ENCODE data around the gene RBFA. TPM values are rescaled to one million over a fixed set of nuclear protein-coding genes. Genes with fewer than 3 reads are reported as not detected.
"Not testable (repeated sequence)": the region's sequence is repeated elsewhere in the genome, so short reads cannot be mapped to it uniquely, and the experiment has no call there.

The RBFA gene
- total and polyA plus RNA-seq, 12 donors, result 12.4 to 30.6 (median 19.3) TPM

DNA sequence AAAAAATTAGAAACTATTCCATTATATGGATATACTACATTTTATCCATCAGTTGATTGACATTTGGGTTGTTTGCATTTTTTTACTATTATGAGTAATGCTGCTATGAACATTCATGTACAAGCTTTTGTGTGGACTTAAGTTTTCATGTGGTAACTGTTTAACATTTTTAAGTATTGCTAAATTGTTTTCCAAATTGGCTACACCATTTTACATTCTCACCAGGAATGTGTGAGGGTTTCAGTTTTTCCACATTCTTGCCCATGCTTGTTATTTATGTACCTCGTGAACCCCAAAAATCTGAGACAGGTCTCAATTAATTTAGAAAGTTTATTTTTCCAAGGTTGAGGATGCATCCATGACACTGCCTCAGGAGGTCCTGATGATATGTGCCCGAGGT lies 42.7 kb upstream of the RBFA start:
- Histone ChIP-seq H3K27ac (no peak overlapping the region), H3K27me3 (no peaks in the 10 kb centered on the region), H3K4me3 (no peak overlapping the region), H3K9me3 (no peaks in the 10 kb centered on the region), H3K36me3 (peaks cover 0 to under 1% (median 0%) of the 10 kb centered on the region in 9 donors), H3K4me1 (peaks cover 9 to 22% (median 17%) of the 10 kb centered on the region in 9 donors)
- intact Hi-C loops (cut with DNase I), result loop anchor here in 1 of 10 donors (5.0 kb wide), 1 partner anchor 41 kb away; the partner anchor contains the start of gene RBFA
- TF ChIP-seq, protein P1, sequence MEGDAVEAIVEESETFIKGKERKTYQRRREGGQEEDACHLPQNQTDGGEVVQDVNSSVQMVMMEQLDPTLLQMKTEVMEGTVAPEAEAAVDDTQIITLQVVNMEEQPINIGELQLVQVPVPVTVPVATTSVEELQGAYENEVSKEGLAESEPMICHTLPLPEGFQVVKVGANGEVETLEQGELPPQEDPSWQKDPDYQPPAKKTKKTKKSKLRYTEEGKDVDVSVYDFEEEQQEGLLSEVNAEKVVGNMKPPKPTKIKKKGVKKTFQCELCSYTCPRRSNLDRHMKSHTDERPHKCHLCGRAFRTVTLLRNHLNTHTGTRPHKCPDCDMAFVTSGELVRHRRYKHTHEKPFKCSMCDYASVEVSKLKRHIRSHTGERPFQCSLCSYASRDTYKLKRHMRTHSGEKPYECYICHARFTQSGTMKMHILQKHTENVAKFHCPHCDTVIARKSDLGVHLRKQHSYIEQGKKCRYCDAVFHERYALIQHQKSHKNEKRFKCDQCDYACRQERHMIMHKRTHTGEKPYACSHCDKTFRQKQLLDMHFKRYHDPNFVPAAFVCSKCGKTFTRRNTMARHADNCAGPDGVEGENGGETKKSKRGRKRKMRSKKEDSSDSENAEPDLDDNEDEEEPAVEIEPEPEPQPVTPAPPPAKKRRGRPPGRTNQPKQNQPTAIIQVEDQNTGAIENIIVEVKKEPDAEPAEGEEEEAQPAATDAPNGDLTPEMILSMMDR (IDR thresholded peaks at IDR 0.05), result no peak
- ATAC-seq, result no peak
- no peak for DNase-seq
- 83 to 89% methylated on average over 2 of the region's 2 CpGs for WGBS, 2 donors

- intact Hi-C loops (cut with DNase I); H3K36me3 ChIP-seq; H3K27me3 ChIP-seq; DNase-seq; H3K4me1 ChIP-seq; ATAC-seq; H3K27ac ChIP-seq; H3K4me3 ChIP-seq: not testable (repeated sequence)
- peaks cover 0 to 32% (median 7%) of the 10 kb centered on the region in 11 donors for H3K9me3 ChIP-seq
- WGBS, 2 donors, result 86 to 91% methylated on average over 2 of the region's 2 CpGs
These were observed 34.5 kb upstream of the RBFA start for GRCh38 chr18:79999701-80000100.

GRCh38 chr18:80000877-80001276 lies 33.4 kb upstream of the RBFA start:
- intact Hi-C loops (cut with DNase I), result no loop called here
- 79 to 86% methylated on average over 3 of the region's 3 CpGs for WGBS, 2 donors
- no peak for ATAC-seq
- H3K4me1 ChIP-seq, result no peaks in the 10 kb centered on the region
- peaks cover 0 to 32% (median 7%) of the 10 kb centered on the region in 11 donors for H3K9me3 ChIP-seq
- no peaks in the 10 kb centered on the region for H3K36me3 ChIP-seq
- H3K27me3 ChIP-seq, result no peaks in the 10 kb centered on the region
- no peak for DNase-seq
- no peak overlapping the region for H3K27ac ChIP-seq
- no peak overlapping the region for H3K4me3 ChIP-seq
- TF ChIP-seq, protein P1 (IDR thresholded peaks at IDR 0.05), result no peak

DNA sequence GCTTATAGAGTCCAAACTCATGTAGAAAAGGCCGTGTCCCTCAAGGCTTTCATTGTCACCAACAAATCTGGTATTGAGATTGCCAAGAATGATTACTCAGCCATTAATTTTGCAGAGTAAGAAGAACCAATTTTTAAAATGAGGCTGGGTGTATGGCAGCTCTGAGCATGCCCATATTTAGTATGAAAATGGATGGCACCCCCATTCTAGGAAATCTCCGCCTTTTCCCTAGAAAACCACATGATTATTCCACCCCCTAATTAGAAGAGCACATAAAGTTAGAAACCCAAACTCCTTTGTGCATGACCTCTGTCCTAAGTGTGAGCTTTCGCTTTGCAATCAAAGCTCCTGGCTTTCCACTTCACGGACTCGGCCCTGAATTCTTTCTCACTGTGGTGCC lies 31.8 kb upstream of the RBFA start:
- Histone ChIP-seq H3K4me1 (no peaks in the 10 kb centered on the region), H3K36me3 (no peaks in the 10 kb centered on the region), H3K27ac (no peak overlapping the region), H3K4me3 (no peak overlapping the region), H3K27me3 (no peaks in the 10 kb centered on the region), H3K9me3 (peaks cover 0 to 36% (median 8%) of the 10 kb centered on the region in 11 donors)
- ATAC-seq, result no peak
- TF ChIP-seq, protein P1 (IDR thresholded peaks at IDR 0.05), result no peak
- 94 to 96% methylated on average over 5 of the region's 5 CpGs for WGBS, 2 donors
- DNase-seq, result no peak
- intact Hi-C loops (cut with DNase I), result no loop called here

DNA sequence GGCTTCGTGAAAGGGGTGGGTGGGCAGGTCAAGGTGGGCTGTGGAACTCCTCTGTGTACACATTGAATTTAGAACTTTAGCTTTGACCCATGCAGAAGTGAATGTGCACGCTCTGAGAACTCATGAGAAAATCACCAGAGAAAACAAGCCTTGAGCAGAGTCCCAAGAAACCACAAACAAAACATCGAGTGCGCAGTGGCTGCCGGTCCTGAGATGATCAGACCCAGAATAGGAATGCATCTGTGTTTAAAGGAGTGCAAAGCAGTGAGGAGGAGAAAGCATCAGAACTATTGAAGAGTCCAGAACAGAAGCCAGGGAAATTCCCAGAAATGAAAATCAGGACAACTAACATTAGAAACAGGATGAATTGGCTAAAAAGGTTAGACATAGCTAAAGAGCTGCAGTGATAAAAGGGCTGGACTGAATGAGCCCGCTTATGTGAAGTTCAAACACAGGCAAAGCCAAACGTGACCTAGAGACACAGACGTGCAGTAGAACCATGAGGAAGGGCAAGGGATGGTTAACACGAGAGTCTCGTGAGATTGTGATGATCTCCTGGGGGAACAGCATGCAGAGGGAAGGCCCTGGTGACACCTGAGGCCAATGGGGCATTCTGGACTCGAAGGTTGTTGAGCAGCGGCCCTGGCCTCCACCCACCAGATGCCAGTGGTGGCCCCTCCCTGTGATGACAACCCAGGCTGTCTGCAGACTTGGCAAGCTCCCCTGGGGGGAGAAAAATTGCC lies 29.5 kb upstream of the RBFA start:
- ATAC-seq, result no peak
- WGBS, 2 donors, result 87 to 89% methylated on average over 12 of the region's 12 CpGs
- TF ChIP-seq, protein P1 (IDR thresholded peaks at IDR 0.05), result no peak

More for the DNA sequence above, 29.5 kb upstream of the RBFA start:
- DNase-seq, result no peak
- no peaks in the 10 kb centered on the region for H3K36me3 ChIP-seq
- H3K9me3 ChIP-seq, result peaks cover 0 to 35% (median 13%) of the 10 kb centered on the region in 11 donors
- no peaks in the 10 kb centered on the region for H3K27me3 ChIP-seq
- no peak overlapping the region for H3K4me3 ChIP-seq
- intact Hi-C loops (cut with DNase I), result no loop called here
- H3K4me1 ChIP-seq, result peaks cover 0 to 3% (median 0%) of the 10 kb centered on the region in 9 donors
- no peak overlapping the region for H3K27ac ChIP-seq

Measured in heart right ventricle (tissue), 16 donors.